Ectodermal cell (in vitro differentiated cells): Measurements from ENCODE around the gene SPOCK1.

ENCODE experiments used
- H3K27ac ChIP-seq: 2 replicates; pipeline ENCODE4 v1.7.0; 2013; ENCODE audit warnings: mild to moderate bottlenecking, low read depth, low read length; ENCODE audit not compliant: insufficient read depth, poor library complexity, severe bottlenecking
- H3K27me3 ChIP-seq: 2 replicates; pipeline ENCODE4 v1.7.0; 2013; ENCODE audit warnings: mild to moderate bottlenecking, low read length; ENCODE audit not compliant: insufficient read depth, control insufficient read depth, poor library complexity, severe bottlenecking
- H3K36me3 ChIP-seq: one replicate; pipeline ENCODE4 v1.7.0; 2013; ENCODE audit warnings: low read length; ENCODE audit not compliant: control insufficient read depth, insufficient read depth
- H3K4me1 ChIP-seq: one replicate; pipeline ENCODE4 v1.7.0; 2013; ENCODE audit warnings: low read length; ENCODE audit not compliant: control insufficient read depth, insufficient read depth
- H3K4me3 ChIP-seq: 2 replicates; pipeline ENCODE4 v1.7.0; 2013; ENCODE audit warnings: low read depth, low read length, control low read depth; ENCODE audit not compliant: insufficient read depth
- H3K9me3 ChIP-seq: 2 replicates; pipeline ENCODE4 v1.7.0; 2013; ENCODE audit warnings: mild to moderate bottlenecking, low read length, moderate library complexity; ENCODE audit not compliant: control insufficient read depth
- WGBS, 2 experiments: methylation state at CpG; one replicate each; pipeline ENCODE4 v1.1.7; 2013; ENCODE audit warnings: missing lambda C conversion rate in 2 of 2; 5-methylcytosine and 5-hydroxymethylcytosine counted together

Gene SPOCK1

GRCh38 chr5:137402436-137403187 lies 96.5 kb downstream of the SPOCK1 start:
- Histone ChIP-seq H3K27ac (no peak overlapping the region), H3K36me3 (no peaks in the 10 kb centered on the region), H3K9me3 (no peaks in the 10 kb centered on the region), H3K27me3 (no peaks in the 10 kb centered on the region), H3K4me1 (peaks cover 7% of the 10 kb centered on the region), H3K4me3 (no peak overlapping the region)
- WGBS, 2 experiments, result 97% methylated on average over 5 of the region's 5 CpGs

DNA sequence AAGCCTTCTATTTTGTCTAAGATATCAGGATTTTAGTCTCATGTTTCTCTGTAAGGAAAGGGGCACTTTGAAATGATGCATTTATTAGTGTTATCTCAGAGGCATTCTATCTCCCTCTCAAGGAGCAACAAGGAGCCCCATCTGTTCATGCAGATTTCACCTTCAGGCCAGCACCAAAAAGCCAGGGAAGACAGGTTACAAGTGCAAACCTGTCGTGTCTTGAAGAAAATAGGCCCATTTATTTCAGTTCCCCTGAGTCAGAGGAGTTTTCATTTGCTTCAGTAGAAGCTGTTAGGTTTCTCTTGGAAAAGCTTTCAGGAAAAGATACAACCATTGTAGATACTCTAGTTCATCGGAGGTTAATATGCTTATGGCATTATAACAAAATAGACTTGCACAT lies 97.2 kb downstream of the SPOCK1 start:
- 75 to 89% methylated on average over 1 to 2 of the region's 2 CpGs for WGBS, 2 experiments
- H3K27ac ChIP-seq, result no peak overlapping the region
- H3K9me3 ChIP-seq, result no peaks in the 10 kb centered on the region
- peaks cover 1% of the 10 kb centered on the region for H3K4me1 ChIP-seq
- no peaks in the 10 kb centered on the region for H3K27me3 ChIP-seq
- H3K4me3 ChIP-seq, result no peak overlapping the region
- H3K36me3 ChIP-seq, result no peaks in the 10 kb centered on the region

DNA sequence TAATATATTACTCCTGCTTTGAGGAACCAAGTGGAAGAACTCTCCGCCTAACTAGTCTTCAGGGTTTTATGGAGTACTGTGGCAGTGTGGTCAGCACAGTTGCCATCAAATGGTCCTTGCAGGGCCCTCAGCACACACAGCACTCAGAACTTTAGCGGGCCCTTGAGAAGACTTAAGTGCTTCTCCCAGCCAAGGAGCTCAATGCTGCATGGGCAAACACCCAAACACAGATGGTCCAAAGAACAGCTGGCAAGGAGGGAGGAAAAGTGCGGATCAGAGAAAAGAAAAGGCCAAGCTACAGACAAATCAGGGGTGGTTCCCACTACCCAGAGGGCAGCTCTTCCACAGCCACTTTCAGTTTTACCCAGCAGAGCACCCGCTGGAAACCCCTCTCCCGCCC lies 98.6 kb downstream of the SPOCK1 start:
- no peaks in the 10 kb centered on the region for H3K9me3 ChIP-seq
- no peak overlapping the region for H3K4me3 ChIP-seq
- H3K27me3 ChIP-seq, result no peaks in the 10 kb centered on the region
- no peak overlapping the region for H3K27ac ChIP-seq
- WGBS, 2 experiments, result 90 to 93% methylated on average over 5 of the region's 5 CpGs
- no peaks in the 10 kb centered on the region for H3K36me3 ChIP-seq
- H3K4me1 ChIP-seq, result no peaks in the 10 kb centered on the region

DNA sequence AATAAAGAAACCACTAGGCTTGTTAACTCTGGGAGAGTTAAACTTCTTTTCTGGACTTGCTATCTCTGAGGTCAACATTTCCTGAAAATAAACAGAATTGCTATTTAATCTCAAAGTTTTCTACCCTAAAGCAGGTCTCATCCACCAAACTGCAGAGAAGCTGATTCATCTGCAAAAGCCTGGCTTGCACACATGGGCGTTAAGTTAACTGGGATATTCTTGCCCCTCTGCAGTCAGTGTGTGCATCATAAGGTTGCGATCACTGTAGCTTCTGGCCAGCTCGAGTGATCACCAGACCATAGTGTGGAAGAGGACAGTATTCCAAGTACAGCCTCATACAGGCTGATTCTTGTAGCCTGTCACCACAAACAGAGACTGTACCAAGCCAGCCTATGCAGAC lies 99.2 kb downstream of the SPOCK1 start:
- H3K4me1 ChIP-seq, result no peaks in the 10 kb centered on the region
- no peaks in the 10 kb centered on the region for H3K9me3 ChIP-seq
- H3K36me3 ChIP-seq, result no peaks in the 10 kb centered on the region
- no peak overlapping the region for H3K27ac ChIP-seq
- H3K27me3 ChIP-seq, result no peaks in the 10 kb centered on the region
- H3K4me3 ChIP-seq, result no peak overlapping the region
- 88 to 93% methylated on average over 3 of the region's 3 CpGs for WGBS, 2 experiments

DNA sequence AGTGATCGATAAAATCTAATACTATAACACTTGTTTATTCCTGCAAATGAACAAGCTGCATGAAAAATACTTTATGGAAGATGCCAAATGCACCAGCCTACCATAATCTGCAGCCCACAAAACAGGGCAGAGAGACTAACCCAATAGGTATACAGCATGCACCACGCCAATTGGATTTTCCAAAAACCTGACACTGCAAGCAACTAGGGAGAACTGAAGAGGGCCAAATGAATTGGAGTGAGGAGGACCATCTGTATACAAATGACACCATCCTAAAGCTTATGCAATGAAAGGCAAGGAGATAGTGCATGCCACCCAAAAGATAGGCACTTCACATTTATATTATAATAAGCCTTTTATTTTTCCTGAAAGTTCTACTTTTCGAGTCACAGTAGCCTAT lies 100.4 kb downstream of the SPOCK1 start:
- no peaks in the 10 kb centered on the region for H3K9me3 ChIP-seq

GRCh38 chr5:137398154-137398553 lies 101.0 kb downstream of the SPOCK1 start:
- H3K27ac ChIP-seq, result no peak overlapping the region
- H3K4me3 ChIP-seq, result no peak overlapping the region
- H3K36me3 ChIP-seq, result no peaks in the 10 kb centered on the region
- H3K9me3 ChIP-seq, result no peaks in the 10 kb centered on the region
- no peaks in the 10 kb centered on the region for H3K4me1 ChIP-seq
- H3K27me3 ChIP-seq, result no peaks in the 10 kb centered on the region
- WGBS, 2 experiments, result 93 to 94% methylated on average over 1 of the region's 2 CpGs

More for the DNA sequence above, 100.4 kb downstream of the SPOCK1 start:
- WGBS, 2 experiments, result 91 to 98% methylated on average over 2 to 3 of the region's 3 CpGs
- H3K4me3 ChIP-seq, result no peak overlapping the region
- H3K36me3 ChIP-seq, result no peaks in the 10 kb centered on the region
- no peaks in the 10 kb centered on the region for H3K27me3 ChIP-seq
- no peaks in the 10 kb centered on the region for H3K4me1 ChIP-seq
- no peak overlapping the region for H3K27ac ChIP-seq

- no peaks in the 10 kb centered on the region for H3K9me3 ChIP-seq
- no peaks in the 10 kb centered on the region for H3K4me1 ChIP-seq
- no peaks in the 10 kb centered on the region for H3K36me3 ChIP-seq
- H3K27ac ChIP-seq, result no peak overlapping the region
- no peaks in the 10 kb centered on the region for H3K27me3 ChIP-seq
- H3K4me3 ChIP-seq, result no peak overlapping the region
- WGBS, 2 experiments, result 95 to 97% methylated on average over 2 to 4 of the region's 4 CpGs
These were observed 103.9 kb downstream of the SPOCK1 start for GRCh38 chr5:137395011-137395755.

DNA sequence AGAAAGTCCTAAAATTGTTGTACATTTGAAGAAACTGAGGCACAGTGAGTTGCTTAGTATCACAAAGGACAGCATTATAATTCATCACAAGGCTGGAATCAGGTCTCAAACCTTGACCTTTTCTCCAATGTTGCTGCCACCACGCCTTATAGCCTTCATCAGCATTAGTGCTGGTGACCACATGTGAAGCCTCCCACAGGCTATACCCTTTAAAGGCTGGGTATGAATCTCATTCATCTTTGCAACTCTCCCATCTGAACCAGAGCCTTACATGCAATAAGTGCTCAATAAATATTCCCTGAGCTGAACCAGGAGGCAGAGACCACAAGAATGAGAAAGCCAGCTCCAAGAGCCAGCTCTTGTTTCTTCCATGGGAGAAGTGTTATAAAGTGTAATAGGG lies 104.7 kb downstream of the SPOCK1 start:
- WGBS, 2 experiments, result 84 to 94% methylated on average over 1 of the region's 1 CpG
- Histone ChIP-seq H3K4me1 (no peaks in the 10 kb centered on the region), H3K4me3 (no peak overlapping the region), H3K27me3 (no peaks in the 10 kb centered on the region), H3K9me3 (no peaks in the 10 kb centered on the region), H3K27ac (no peak overlapping the region), H3K36me3 (no peaks in the 10 kb centered on the region)

DNA sequence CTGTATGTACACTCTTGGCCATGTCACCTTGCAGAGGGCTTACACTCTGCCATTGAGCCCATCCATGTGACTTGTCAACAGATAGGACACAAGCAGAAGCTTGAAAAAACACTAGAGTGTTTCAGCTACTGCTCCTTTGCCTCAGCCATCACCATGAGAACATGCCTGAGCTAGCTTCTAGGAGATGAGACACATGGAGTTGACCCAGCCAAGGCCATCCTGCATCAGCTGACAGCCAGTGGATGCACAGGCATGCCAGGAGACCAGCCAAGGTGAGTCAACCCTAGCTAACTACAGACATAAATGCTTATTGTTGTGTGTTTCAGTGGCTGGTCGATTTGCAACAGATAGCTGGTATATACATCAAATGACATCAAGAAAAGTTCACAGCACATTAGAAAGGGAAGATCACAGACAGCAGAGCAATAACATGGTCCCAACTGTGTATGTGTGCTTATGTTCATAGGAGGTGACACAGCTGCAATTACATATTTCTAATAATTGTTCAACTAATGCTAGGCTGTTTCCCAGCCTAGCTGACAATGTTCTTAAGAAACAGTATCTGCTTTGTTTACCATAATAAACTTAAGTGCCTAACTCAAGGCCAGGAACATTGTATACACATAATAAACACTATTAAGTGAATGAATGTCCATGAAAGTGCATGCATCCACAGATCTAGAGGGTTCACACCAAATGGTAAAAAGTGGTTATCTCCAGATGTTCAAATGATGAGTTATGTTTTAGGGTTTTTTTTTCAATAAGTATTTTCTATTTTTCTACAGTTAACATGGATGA lies 105.7 kb downstream of the SPOCK1 start:
- no peaks in the 10 kb centered on the region for H3K9me3 ChIP-seq
- 86% methylated on average over 1 of the region's 1 CpG; no CpG with 5 or more reads in 1 of the 2 experiments for WGBS, 2 experiments
- no peaks in the 10 kb centered on the region for H3K4me1 ChIP-seq
- no peaks in the 10 kb centered on the region for H3K27me3 ChIP-seq
- no peak overlapping the region for H3K27ac ChIP-seq
- H3K4me3 ChIP-seq, result no peak overlapping the region
- H3K36me3 ChIP-seq, result no peaks in the 10 kb centered on the region

DNA sequence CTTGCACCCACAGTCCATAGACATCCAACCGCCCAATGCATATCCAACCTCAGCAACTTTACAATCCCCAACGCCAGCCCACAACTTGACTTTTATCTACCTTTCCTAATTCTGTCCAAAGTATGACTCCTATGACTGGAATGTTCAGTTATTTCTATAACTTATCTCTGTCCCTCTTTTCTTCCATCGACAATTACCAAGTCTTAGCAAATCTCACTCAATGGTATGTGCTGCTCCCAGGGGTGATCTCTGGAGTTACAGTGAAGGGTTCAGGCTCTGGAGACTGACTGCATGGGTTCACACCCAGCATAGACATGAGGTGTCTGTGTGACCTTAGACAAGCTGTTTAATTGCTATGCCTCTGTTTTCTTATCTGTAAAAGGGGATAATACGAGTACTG lies 106.9 kb downstream of the SPOCK1 start:
- Histone ChIP-seq H3K4me1 (no peaks in the 10 kb centered on the region), H3K9me3 (no peaks in the 10 kb centered on the region), H3K27ac (no peak overlapping the region), H3K36me3 (no peaks in the 10 kb centered on the region), H3K4me3 (no peak overlapping the region), H3K27me3 (no peaks in the 10 kb centered on the region)
- WGBS, 2 experiments, result 92% methylated on average over 4 of the region's 4 CpGs
